SK-N-SH (cell line): ENCODE measurements around the gene LMAN1. TPM values are rescaled to one million over a fixed set of nuclear protein-coding genes. Genes with fewer than 3 reads are reported as not detected.

Experiments
- CTCF ChIA-PET: fragments of 300-600, 350-600 bp; formaldehyde crosslinking; extraction: SDS; loops from one replicate; lab custom pipeline; 2021; lab: Yijun Ruan, JAX
- POLR2A ChIA-PET: fragments of 350-600 bp; sonication (Branson Sonifier 250); formaldehyde crosslinking; extraction: SDS; loops from one replicate; lab custom pipeline; 2020; ENCODE audit warnings: antibody characterized with exemption, inconsistent platforms; lab: Yijun Ruan, JAX
- DNase-seq: peaks from one replicate; pipeline ENCODE4 v3.0.0; 2012
- H2AFZ ChIP-seq: fragments of 200-600 bp; sonication (generic); 2 replicates; pipeline ENCODE4 v1.8.1; 2016; ENCODE audit warnings: antibody characterized with exemption, mild to moderate bottlenecking, low read depth
- H3F3A ChIP-seq: fragments of 200-600 bp; sonication (generic); replicated peaks from 2 replicates; pipeline ENCODE3; 2016; ENCODE audit warnings: antibody characterized with exemption, mild to moderate bottlenecking; ENCODE audit not compliant: insufficient read depth
- H3K27ac ChIP-seq, 2 experiments: fragments of 200-500 bp in 1 of 2; fragments of 200-600 bp in 1 of 2; sonication (Bioruptor generic) in 1 of 2; sonication (generic), shearing (Covaris generic) in 1 of 2; 2 replicates each; pipeline versions ENCODE4 v1.5.1 to v1.6.1; 2014 to 2016; ENCODE audit warnings: low read depth in 2 of 2, inconsistent platforms in 1 of 2, low read length in 1 of 2, mild to moderate bottlenecking in 1 of 2, mixed read lengths in 1 of 2
- H3K27me3 ChIP-seq: fragments of 200-600 bp; sonication (generic), shearing (Covaris generic); 2 replicates; pipeline ENCODE4 v1.6.1; 2016; ENCODE audit warnings: mixed run types; ENCODE audit not compliant: insufficient read depth
- H3K36me3 ChIP-seq, 2 experiments: fragments of 200-500 bp in 1 of 2; fragments of 200-600 bp in 1 of 2; sonication (Bioruptor generic) in 1 of 2; sonication (generic) in 1 of 2; replicated peaks in 1 of 2; 2 replicates each; pipeline versions ENCODE3 to v1.5.1; 2014 to 2016; ENCODE audit warnings: low read length in 1 of 2, mild to moderate bottlenecking in 1 of 2; ENCODE audit not compliant: insufficient read depth in 2 of 2, control insufficient read depth in 1 of 2
- H3K4me1 ChIP-seq, 2 experiments: fragments of 200-500 bp in 1 of 2; fragments of 200-600 bp in 1 of 2; sonication (Bioruptor generic) in 1 of 2; sonication (generic), shearing (Covaris generic) in 1 of 2; 2 replicates each; pipeline versions ENCODE4 v1.5.1 to v1.6.1; 2014 to 2016; ENCODE audit warnings: low read depth in 1 of 2, low read length in 1 of 2, mixed run types in 1 of 2; ENCODE audit not compliant: insufficient read depth in 2 of 2, control insufficient read depth in 1 of 2
- H3K4me2 ChIP-seq: fragments of 200-600 bp; sonication (generic), shearing (Covaris generic); 2 replicates; pipeline ENCODE4 v1.6.1; 2017; ENCODE audit warnings: mixed run types
- H3K4me3 ChIP-seq, 2 experiments: fragments of 200-500 bp in 1 of 2; fragments of 200-600 bp in 1 of 2; sonication (Bioruptor generic) in 1 of 2; sonication (generic), shearing (Covaris generic) in 1 of 2; 2 replicates each; pipeline versions ENCODE4 v1.5.1 to v1.8.1; 2014 to 2016; ENCODE audit warnings: low read depth in 2 of 2, inconsistent platforms in 1 of 2, low read length in 1 of 2, mild to moderate bottlenecking in 1 of 2, mixed read lengths in 1 of 2, moderate library complexity in 1 of 2
- H3K79me2 ChIP-seq: fragments of 200-600 bp; sonication (generic); 2 replicates; pipeline ENCODE4 v1.8.1; 2017; ENCODE audit warnings: mild to moderate bottlenecking; ENCODE audit not compliant: insufficient read depth
- H3K9ac ChIP-seq: fragments of 200-600 bp; sonication (generic); 2 replicates; pipeline ENCODE4 v1.6.1; 2017; ENCODE audit warnings: mixed run types
- H3K9me2 ChIP-seq: fragments of 200-600 bp; sonication (generic); 2 replicates; pipeline ENCODE4 v1.6.1; 2017; ENCODE audit warnings: mixed run types
- H3K9me3 ChIP-seq: fragments of 200-600 bp; sonication (generic); 2 replicates; pipeline ENCODE4 v1.6.1; 2017; ENCODE audit warnings: mixed run types, mild to moderate bottlenecking, moderate library complexity
- H4K20me1 ChIP-seq: fragments of 200-600 bp; sonication (generic); 2 replicates; pipeline ENCODE4 v1.6.1; 2017; ENCODE audit warnings: mild to moderate bottlenecking, mixed run types; ENCODE audit not compliant: insufficient read depth
- FOSL2 ChIP-seq: IDR thresholded peaks from 2 replicates; pipeline ENCODE4 v1.4.0; 2012; ENCODE audit warnings: low read depth, mild to moderate bottlenecking, moderate library complexity, borderline replicate concordance
- FOXJ3 ChIP-seq: sonication (generic); formaldehyde crosslinking; IDR thresholded peaks from 2 replicates; pipeline ENCODE4 v1.5.1; 2020; ENCODE audit warnings: mild to moderate bottlenecking, missing genetic modification reagents
- IRF3 ChIP-seq: fragments of 150-350 bp; IDR thresholded peaks from 2 replicates; pipeline ENCODE4 v1.6.1; 2016; ENCODE audit warnings: mild to moderate bottlenecking, low read depth, low read length
- JUND ChIP-seq: IDR thresholded peaks from 2 replicates; pipeline ENCODE4 v1.4.0; 2012
- POLR2AphosphoS5 ChIP-seq: IDR thresholded peaks from 2 replicates; pipeline ENCODE4 v1.6.1; 2012; ENCODE audit warnings: low read depth, low read length
- SMC3 ChIP-seq: IDR thresholded peaks from 2 replicates; pipeline ENCODE4 v1.6.1; 2012; ENCODE audit warnings: low read depth, low read length, improper control_type of control experiment
- TCF12 ChIP-seq: IDR thresholded peaks from 2 replicates; pipeline ENCODE4 v1.4.0; 2012
- USF1 ChIP-seq: IDR thresholded peaks from 2 replicates; pipeline ENCODE4 v1.4.0; 2012; ENCODE audit warnings: low read depth, borderline replicate concordance
- USF2 ChIP-seq: fragments of 150-350 bp; IDR thresholded peaks from 2 replicates; pipeline ENCODE4 v1.6.1; 2017; ENCODE audit warnings: antibody characterized with exemption, low read length, low read depth, borderline replicate concordance
- YY1 ChIP-seq: IDR thresholded peaks from 2 replicates; pipeline ENCODE4 v1.4.0; 2012; ENCODE audit warnings: low read depth, mild to moderate bottlenecking
- WGBS: methylation state at CpG from one replicate; pipeline ENCODE4 v1.1.6; 2017; ENCODE audit warnings: low lambda C conversion rate; 5-methylcytosine and 5-hydroxymethylcytosine counted together
- polyA plus RNA-seq, 3 experiments: library from polyadenylated mRNA; depleted of rRNA; stranded (reverse); fragments of >200 nt; gene quantifications; 2 replicates each; pipeline ENCODE4 v1.2.3, GENCODE V29; 2012

LMAN1 gene
- polyA plus RNA-seq, 1 of the 3 experiments (the other 2 are of a cell fraction), result 43.4 TPM

GRCh38 chr18:59303656-59304195, 55.3 kb downstream of the LMAN1 start:
- Histone ChIP-seq H3K4me3 (no peak overlapping the region), H3K9me2 (no peaks in the 10 kb centered on the region), H3K4me2 (no peak overlapping the region), H3K9me3 (no peaks in the 10 kb centered on the region), H3K27ac (no peak overlapping the region), H3K4me1 (peaks cover 0 to 6% of the 10 kb centered on the region in 2 experiments; a peak in 1 of 4 replicates), H3F3A (no peaks in the 10 kb centered on the region), H3K27me3 (peaks cover 30% of the 10 kb centered on the region; the same call in 1 of the 2 replicates), H3K79me2 (no peaks in the 10 kb centered on the region), H3K9ac (no peak overlapping the region), H4K20me1 (no peaks in the 10 kb centered on the region), H2AFZ (no peak overlapping the region), H3K36me3 (no peaks in the 10 kb centered on the region)
- POLR2A ChIA-PET, result no interaction called here
- CTCF ChIA-PET, result interaction anchor here (0.7 to 5.3 kb wide), 9 partner anchors 24 to 520 kb away, joined by 3 to 43 read pairs (median 3); no protein-coding TSS in a partner anchor
- no peak for TF ChIP-seq POLR2AphosphoS5
- DNase-seq, result no peak
- WGBS, result 60% methylated on average over 9 of the region's 9 CpGs

- CTCF ChIA-PET, result interaction anchor here (0.7 to 5.3 kb wide), 6 partner anchors 24 to 100 kb away, joined by 3 to 43 read pairs (median 4); no protein-coding TSS in a partner anchor
- no peak for DNase-seq
- no peak for TF ChIP-seq JUND
- no peak for TF ChIP-seq FOSL2
- no peak for TF ChIP-seq YY1
- TF ChIP-seq FOXJ3, result no peak
- no peak for TF ChIP-seq USF2
- no peak for TF ChIP-seq SMC3
- TF ChIP-seq TCF12, result no peak
- no peak for TF ChIP-seq USF1
- TF ChIP-seq IRF3, result no peak
Measured at GRCh38 chr18:59303006-59303405, 56.1 kb downstream of the LMAN1 start.

More at GRCh38 chr18:59303006-59303405, 56.1 kb downstream of the LMAN1 start:
- POLR2A ChIA-PET, result no interaction called here
- Histone ChIP-seq H3K9me2 (no peaks in the 10 kb centered on the region), H3K9ac (no peak overlapping the region), H3K4me2 (no peak overlapping the region), H3K79me2 (no peaks in the 10 kb centered on the region), H3F3A (no peaks in the 10 kb centered on the region), H2AFZ (no peak overlapping the region), H3K4me1 (peaks cover 0 to 4% of the 10 kb centered on the region in 2 experiments; a peak in 1 of 4 replicates), H3K9me3 (no peaks in the 10 kb centered on the region), H3K27me3 (peaks cover 33% of the 10 kb centered on the region; the same call in 1 of the 2 replicates), H3K36me3 (no peaks in the 10 kb centered on the region), H3K4me3 (no peak overlapping the region), H4K20me1 (no peaks in the 10 kb centered on the region), H3K27ac (no peak overlapping the region)
- 63% methylated on average over 2 of the region's 2 CpGs for WGBS
